Stimulated activated CD8-positive, alpha-beta memory T cell treated with anti-CD3 and anti-CD28 coated beads, Interleukin-2, amount 100 ng/mL, for 1 hour (primary cell): ENCODE measurements around the gene USP33.
"Not testable (repeated sequence)": the region's sequence is repeated elsewhere in the genome, so short reads cannot be mapped to it uniquely, and the experiment has no call there.

Source experiments
- DNase-seq, 2 donors: peaks; one replicate each; pipeline ENCODE4 v3.0.0-alpha.2; 2020; ENCODE audit warnings: low read depth in 2 of 2

The USP33 gene

GRCh38 chr1:77672374-77672773, 87.3 kb downstream of the USP33 start:
- no peak for DNase-seq

GRCh38 chr1:77671836-77672235, 87.8 kb downstream of the USP33 start:
- DNase-seq = no peak

- DNase-seq = no peak
Observed at GRCh38 chr1:77670330-77670729, 89.3 kb downstream of the USP33 start.

GRCh38 chr1:77668924-77669449, 90.7 kb downstream of the USP33 start:
- no peak for DNase-seq

- no peak for DNase-seq
Observed at GRCh38 chr1:77664939-77665516, 94.6 kb downstream of the USP33 start.

GRCh38 chr1:77661696-77662095, 98.0 kb downstream of the USP33 start:
- no peak for DNase-seq

- no peak for DNase-seq
Observed at GRCh38 chr1:77659879-77660593, 99.6 kb downstream of the USP33 start.

GRCh38 chr1:77658271-77658670, 101.4 kb downstream of the USP33 start:
- DNase-seq = no peak

GRCh38 chr1:77655431-77655974, 104.1 kb downstream of the USP33 start:
- DNase-seq = no peak

- no peak for DNase-seq
Observed at GRCh38 chr1:77652970-77653516, 106.6 kb downstream of the USP33 start.

GRCh38 chr1:77652268-77652667, 107.4 kb downstream of the USP33 start:
- no peak for DNase-seq

GRCh38 chr1:77649127-77649526, 110.5 kb downstream of the USP33 start:
- DNase-seq = no peak

GRCh38 chr1:77646224-77646623, 113.4 kb downstream of the USP33 start:
- DNase-seq = not testable (repeated sequence)
